ENCODE data around the gene EPSTI1.

DNA sequence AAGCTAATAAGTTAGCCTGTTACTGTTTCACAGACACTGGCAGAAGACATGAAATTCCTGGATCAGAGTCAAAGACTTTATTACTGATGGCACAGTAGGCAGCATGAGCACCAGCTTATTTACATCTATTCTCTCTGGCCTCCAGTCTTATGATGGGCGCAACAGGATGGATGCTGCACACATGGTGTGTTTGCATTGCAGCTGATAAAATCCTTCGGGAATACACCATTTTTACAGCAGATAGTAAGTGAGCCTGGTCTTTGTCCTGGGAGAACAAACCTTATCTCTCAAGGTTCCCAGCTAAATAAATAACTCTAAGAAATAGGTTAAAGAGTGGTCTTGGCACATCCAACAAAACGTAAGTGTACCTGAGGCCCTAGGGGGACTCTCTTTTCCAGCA is 16.0 kb downstream of the EPSTI1 start:
- no peak for TF ChIP-seq POLR2A (IDR thresholded peaks at IDR 0.05)
- TF ChIP-seq, protein P1, sequence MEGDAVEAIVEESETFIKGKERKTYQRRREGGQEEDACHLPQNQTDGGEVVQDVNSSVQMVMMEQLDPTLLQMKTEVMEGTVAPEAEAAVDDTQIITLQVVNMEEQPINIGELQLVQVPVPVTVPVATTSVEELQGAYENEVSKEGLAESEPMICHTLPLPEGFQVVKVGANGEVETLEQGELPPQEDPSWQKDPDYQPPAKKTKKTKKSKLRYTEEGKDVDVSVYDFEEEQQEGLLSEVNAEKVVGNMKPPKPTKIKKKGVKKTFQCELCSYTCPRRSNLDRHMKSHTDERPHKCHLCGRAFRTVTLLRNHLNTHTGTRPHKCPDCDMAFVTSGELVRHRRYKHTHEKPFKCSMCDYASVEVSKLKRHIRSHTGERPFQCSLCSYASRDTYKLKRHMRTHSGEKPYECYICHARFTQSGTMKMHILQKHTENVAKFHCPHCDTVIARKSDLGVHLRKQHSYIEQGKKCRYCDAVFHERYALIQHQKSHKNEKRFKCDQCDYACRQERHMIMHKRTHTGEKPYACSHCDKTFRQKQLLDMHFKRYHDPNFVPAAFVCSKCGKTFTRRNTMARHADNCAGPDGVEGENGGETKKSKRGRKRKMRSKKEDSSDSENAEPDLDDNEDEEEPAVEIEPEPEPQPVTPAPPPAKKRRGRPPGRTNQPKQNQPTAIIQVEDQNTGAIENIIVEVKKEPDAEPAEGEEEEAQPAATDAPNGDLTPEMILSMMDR (IDR thresholded peaks at IDR 0.05), result no peak
